MM.1S (cell line): Measurements from ENCODE around the gene SEMA6B.

ENCODE experiments used
- DNase-seq: peaks from one replicate; pipeline ENCODE4 v3.0.0-alpha.2; 2015
- H2AFZ ChIP-seq: fragments of 300-600 bp; sonication (generic); 2 replicates; pipeline ENCODE4 v1.6.0; 2016; ENCODE audit warnings: antibody characterized with exemption, low read length
- H3F3A ChIP-seq: fragments of 300-600 bp; sonication (generic); 2 replicates; pipeline ENCODE4 v1.6.1; 2016; ENCODE audit warnings: mild to moderate bottlenecking, antibody characterized with exemption, low read length, moderate library complexity, mixed read lengths; ENCODE audit not compliant: insufficient read depth
- H3K27ac ChIP-seq: fragments of 300-600 bp; sonication (generic); 2 replicates; pipeline ENCODE4 v1.5.1; 2016; ENCODE audit warnings: mild to moderate bottlenecking, low read length
- H3K27me3 ChIP-seq: fragments of 300-600 bp; sonication (generic); replicated peaks from 2 replicates; pipeline ENCODE4 v1.6.0; 2016; ENCODE audit warnings: low read length; ENCODE audit not compliant: insufficient read depth
- H3K36me3 ChIP-seq: fragments of 300-600 bp; sonication (generic); replicated peaks from 2 replicates; pipeline ENCODE4 v1.6.1; 2016; ENCODE audit warnings: mild to moderate bottlenecking, low read length, mixed read lengths; ENCODE audit not compliant: insufficient read depth
- H3K4me1 ChIP-seq: fragments of 300-600 bp; sonication (generic); 2 replicates; pipeline ENCODE4 v1.6.1; 2016; ENCODE audit warnings: low read length, mixed read lengths
- H3K4me2 ChIP-seq: fragments of 300-600 bp; sonication (generic); 2 replicates; pipeline ENCODE4 v1.6.0; 2016; ENCODE audit warnings: low read depth, low read length
- H3K4me3 ChIP-seq: fragments of 300-600 bp; sonication (generic); 2 replicates; pipeline ENCODE4 v1.5.1; 2016; ENCODE audit warnings: low read length, mixed read lengths
- H3K79me2 ChIP-seq: fragments of 300-600 bp; sonication (generic); 2 replicates; pipeline ENCODE4 v1.6.1; 2016; ENCODE audit warnings: mixed run types, low read length, mixed read lengths
- H3K9ac ChIP-seq: fragments of 300-600 bp; sonication (generic); 2 replicates; pipeline ENCODE4 v1.6.1; 2016; ENCODE audit warnings: low read length, mixed read lengths
- H3K9me2 ChIP-seq: fragments of 300-600 bp; sonication (generic); replicated peaks from 2 replicates; pipeline ENCODE4 v1.6.1; 2016; ENCODE audit warnings: mild to moderate bottlenecking, low read length, mixed read lengths; ENCODE audit not compliant: insufficient read depth
- H3K9me3 ChIP-seq: fragments of 300-600 bp; sonication (generic); replicated peaks from 2 replicates; pipeline ENCODE4 v1.6.1; 2016; ENCODE audit warnings: mild to moderate bottlenecking, low read length, mixed read lengths; ENCODE audit not compliant: insufficient read depth
- H4K20me1 ChIP-seq: fragments of 300-600 bp; sonication (generic); 2 replicates; pipeline ENCODE4 v1.6.1; 2016; ENCODE audit warnings: mild to moderate bottlenecking, low read length, moderate library complexity, mixed read lengths; ENCODE audit not compliant: insufficient read depth
- EZH2 ChIP-seq: fragments of 300-600 bp; sonication (generic); optimal IDR thresholded peaks from 2 replicates; pipeline ENCODE3; 2017; ENCODE audit warnings: low read depth, mild to moderate bottlenecking, antibody characterized with exemption, low read length, mixed read lengths
- EZH2phosphoT487 ChIP-seq: fragments of 300-600 bp; sonication (generic); IDR thresholded peaks from 2 replicates; pipeline ENCODE4 v1.6.1; 2018; ENCODE audit warnings: antibody characterized with exemption, low read length
- TF ChIP-seq, protein P1 (sequence below): fragments of 300-600 bp; sonication (generic); IDR thresholded peaks from 2 replicates; pipeline ENCODE4 v1.5.1; 2016; ENCODE audit warnings: antibody characterized with exemption, low read length, mixed read lengths

Gene SEMA6B

GRCh38 chr19:4499318-4499717 lies 60.2 kb downstream of the SEMA6B start:
- Histone ChIP-seq H3K79me2 (no peaks in the 10 kb centered on the region), H3K9me3 (no peaks in the 10 kb centered on the region), H3K36me3 (no peaks in the 10 kb centered on the region), H2AFZ (no peak overlapping the region), H3K4me1 (no peaks in the 10 kb centered on the region), H3K27ac (no peak overlapping the region), H3K4me3 (no peak overlapping the region), H3K9ac (no peak overlapping the region), H3K9me2 (no peaks in the 10 kb centered on the region), H3K4me2 (no peak overlapping the region), H3F3A (no peaks in the 10 kb centered on the region), H4K20me1 (no peaks in the 10 kb centered on the region), H3K27me3 (no peaks in the 10 kb centered on the region)
- DNase-seq, result no peak
- TF ChIP-seq EZH2 (no peak), EZH2phosphoT487 (no peak)
- TF ChIP-seq, protein P1, sequence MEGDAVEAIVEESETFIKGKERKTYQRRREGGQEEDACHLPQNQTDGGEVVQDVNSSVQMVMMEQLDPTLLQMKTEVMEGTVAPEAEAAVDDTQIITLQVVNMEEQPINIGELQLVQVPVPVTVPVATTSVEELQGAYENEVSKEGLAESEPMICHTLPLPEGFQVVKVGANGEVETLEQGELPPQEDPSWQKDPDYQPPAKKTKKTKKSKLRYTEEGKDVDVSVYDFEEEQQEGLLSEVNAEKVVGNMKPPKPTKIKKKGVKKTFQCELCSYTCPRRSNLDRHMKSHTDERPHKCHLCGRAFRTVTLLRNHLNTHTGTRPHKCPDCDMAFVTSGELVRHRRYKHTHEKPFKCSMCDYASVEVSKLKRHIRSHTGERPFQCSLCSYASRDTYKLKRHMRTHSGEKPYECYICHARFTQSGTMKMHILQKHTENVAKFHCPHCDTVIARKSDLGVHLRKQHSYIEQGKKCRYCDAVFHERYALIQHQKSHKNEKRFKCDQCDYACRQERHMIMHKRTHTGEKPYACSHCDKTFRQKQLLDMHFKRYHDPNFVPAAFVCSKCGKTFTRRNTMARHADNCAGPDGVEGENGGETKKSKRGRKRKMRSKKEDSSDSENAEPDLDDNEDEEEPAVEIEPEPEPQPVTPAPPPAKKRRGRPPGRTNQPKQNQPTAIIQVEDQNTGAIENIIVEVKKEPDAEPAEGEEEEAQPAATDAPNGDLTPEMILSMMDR, result no peak

GRCh38 chr19:4498694-4499093 lies 60.8 kb downstream of the SEMA6B start:
- no peaks in the 10 kb centered on the region for H3K36me3 ChIP-seq
- TF ChIP-seq EZH2 (no peak), EZH2phosphoT487 (no peak)
- TF ChIP-seq, protein P1, result no peak

DNA sequence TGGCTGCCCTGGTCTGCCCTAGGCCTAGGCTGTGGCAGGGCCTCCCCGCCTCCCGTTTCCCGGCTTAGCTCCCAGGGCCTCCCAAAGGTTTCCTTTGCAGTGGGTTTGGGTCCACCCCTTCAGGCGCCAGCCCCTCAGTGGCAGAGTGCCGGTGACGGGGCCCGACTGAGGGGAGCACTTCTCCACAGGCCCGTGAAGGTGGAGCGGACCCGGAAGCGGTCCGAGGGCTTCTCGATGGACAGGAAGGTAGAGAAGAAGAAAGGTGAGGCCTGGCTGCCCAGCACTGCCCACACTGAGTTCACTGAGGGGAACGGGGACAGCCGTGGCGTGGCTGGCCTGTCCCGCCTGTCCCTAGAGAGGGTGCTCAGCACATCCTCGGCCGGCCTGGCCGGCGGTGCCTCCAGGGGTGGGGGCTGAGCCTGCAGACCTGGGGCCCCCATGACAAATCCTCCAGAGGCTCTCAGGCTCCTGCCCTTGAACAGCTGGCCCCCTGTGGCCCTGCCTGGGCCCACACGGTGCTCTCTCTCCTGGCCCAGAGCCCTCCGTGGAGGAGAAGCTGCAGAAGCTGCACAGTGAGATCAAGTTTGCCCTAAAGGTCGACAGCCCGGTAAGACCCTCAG lies 61.6 kb downstream of the SEMA6B start:
- no peaks in the 10 kb centered on the region for H3K79me2 ChIP-seq
- H3K4me1 ChIP-seq, result no peaks in the 10 kb centered on the region
- H3F3A ChIP-seq, result no peaks in the 10 kb centered on the region
- no peak for DNase-seq
- no peak overlapping the region for H3K27ac ChIP-seq
- no peak overlapping the region for H2AFZ ChIP-seq
- H3K36me3 ChIP-seq, result no peaks in the 10 kb centered on the region
- H3K9me3 ChIP-seq, result no peaks in the 10 kb centered on the region
- no peak overlapping the region for H3K9ac ChIP-seq
- H3K27me3 ChIP-seq, result no peaks in the 10 kb centered on the region
- H4K20me1 ChIP-seq, result no peaks in the 10 kb centered on the region
- no peak overlapping the region for H3K4me3 ChIP-seq
- H3K9me2 ChIP-seq, result no peaks in the 10 kb centered on the region
- H3K4me2 ChIP-seq, result no peak overlapping the region
- TF ChIP-seq EZH2phosphoT487, result no peak
- no peak for TF ChIP-seq EZH2
- TF ChIP-seq, protein P1, result no peak

More at GRCh38 chr19:4498694-4499093, 60.8 kb downstream of the SEMA6B start:
- H3F3A ChIP-seq, result no peaks in the 10 kb centered on the region
- no peaks in the 10 kb centered on the region for H3K9me3 ChIP-seq
- no peaks in the 10 kb centered on the region for H3K79me2 ChIP-seq
- H3K4me2 ChIP-seq, result no peak overlapping the region
- H3K27ac ChIP-seq, result no peak overlapping the region
- no peaks in the 10 kb centered on the region for H4K20me1 ChIP-seq
- DNase-seq, result no peak
- H3K4me3 ChIP-seq, result no peak overlapping the region
- H3K4me1 ChIP-seq, result no peaks in the 10 kb centered on the region
- H3K9ac ChIP-seq, result no peak overlapping the region
- H2AFZ ChIP-seq, result no peak overlapping the region
- H3K27me3 ChIP-seq, result no peaks in the 10 kb centered on the region
- no peaks in the 10 kb centered on the region for H3K9me2 ChIP-seq
